ENCODE measurements around the gene PLD1.

DNA sequence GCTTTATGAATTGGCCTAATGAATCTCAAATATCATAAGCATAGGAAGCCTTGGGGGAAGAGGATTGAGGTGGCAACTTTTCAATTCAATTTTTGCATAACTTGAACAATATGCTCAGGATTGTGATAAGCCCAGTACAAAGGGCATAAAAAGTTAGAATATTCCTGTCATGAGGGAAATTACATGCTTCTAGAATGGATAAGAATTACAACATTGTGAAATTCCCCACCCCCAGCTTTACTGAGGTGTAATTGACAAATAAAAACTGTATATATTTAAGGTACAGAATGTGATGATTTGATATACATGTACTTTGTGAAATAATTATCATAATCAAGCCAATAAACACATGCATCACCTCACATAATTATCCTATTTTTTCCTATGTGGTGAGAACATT, 217.5 kb downstream of the PLD1 start:
- TF ChIP-seq ATF2 (IDR thresholded peaks at IDR 0.05; ENCODE audit: low read length) (no peak), BCL11A (IDR thresholded peaks at IDR 0.05; ENCODE audit: low read depth, low read length) (no peak), HDGF (IDR thresholded peaks at IDR 0.05) (no peak), ESRRA (IDR thresholded peaks at IDR 0.05; ENCODE audit: low read length) (no peak), ZNF24 (IDR thresholded peaks at IDR 0.05) (no peak)
- TF ChIP-seq, protein P1, sequence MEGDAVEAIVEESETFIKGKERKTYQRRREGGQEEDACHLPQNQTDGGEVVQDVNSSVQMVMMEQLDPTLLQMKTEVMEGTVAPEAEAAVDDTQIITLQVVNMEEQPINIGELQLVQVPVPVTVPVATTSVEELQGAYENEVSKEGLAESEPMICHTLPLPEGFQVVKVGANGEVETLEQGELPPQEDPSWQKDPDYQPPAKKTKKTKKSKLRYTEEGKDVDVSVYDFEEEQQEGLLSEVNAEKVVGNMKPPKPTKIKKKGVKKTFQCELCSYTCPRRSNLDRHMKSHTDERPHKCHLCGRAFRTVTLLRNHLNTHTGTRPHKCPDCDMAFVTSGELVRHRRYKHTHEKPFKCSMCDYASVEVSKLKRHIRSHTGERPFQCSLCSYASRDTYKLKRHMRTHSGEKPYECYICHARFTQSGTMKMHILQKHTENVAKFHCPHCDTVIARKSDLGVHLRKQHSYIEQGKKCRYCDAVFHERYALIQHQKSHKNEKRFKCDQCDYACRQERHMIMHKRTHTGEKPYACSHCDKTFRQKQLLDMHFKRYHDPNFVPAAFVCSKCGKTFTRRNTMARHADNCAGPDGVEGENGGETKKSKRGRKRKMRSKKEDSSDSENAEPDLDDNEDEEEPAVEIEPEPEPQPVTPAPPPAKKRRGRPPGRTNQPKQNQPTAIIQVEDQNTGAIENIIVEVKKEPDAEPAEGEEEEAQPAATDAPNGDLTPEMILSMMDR (IDR thresholded peaks at IDR 0.05 in 2 of 3, conservative IDR thresholded peaks at IDR 0.05 in 1 of 3; ENCODE audit: control insufficient read depth in 2 of 3, extremely low read depth in 1 of 3, insufficient read depth in 1 of 3, low read depth in 3 of 3, low read length in 3 of 3): no peak

All from GM12878 (cell line).